Muscle layer of duodenum (tissue), 2 donors: ENCODE results near the gene SPON1.
"Not testable (repeated sequence)": the region's sequence is repeated elsewhere in the genome, so short reads cannot be mapped to it uniquely, and the experiment has no call there.

ENCODE experiments used
- H3K27ac ChIP-seq: one replicate; pipeline ENCODE4 v1.7.0; 2013; ENCODE audit warnings: mild to moderate bottlenecking, low read length
- H3K27me3 ChIP-seq: one replicate; pipeline ENCODE4 v1.7.0; 2013; ENCODE audit warnings: low read depth, mild to moderate bottlenecking, control low read depth, low read length
- H3K36me3 ChIP-seq, 2 donors: one replicate each; pipeline ENCODE4 v1.7.0; 2013; ENCODE audit warnings: low read length in 2 of 2, control low read depth in 1 of 2, mild to moderate bottlenecking in 1 of 2; ENCODE audit not compliant: insufficient read depth in 2 of 2, control insufficient read depth in 1 of 2
- H3K4me1 ChIP-seq, 2 donors: one replicate each; pipeline ENCODE4 v1.7.0; 2013; ENCODE audit warnings: low read length in 2 of 2, mild to moderate bottlenecking in 2 of 2, control low read depth in 1 of 2, moderate library complexity in 1 of 2; ENCODE audit not compliant: insufficient read depth in 2 of 2, control insufficient read depth in 1 of 2
- H3K4me3 ChIP-seq, 2 donors: one replicate each; pipeline ENCODE4 v1.7.0; 2013; ENCODE audit warnings: low read length in 2 of 2, low read depth in 1 of 2, mild to moderate bottlenecking in 1 of 2
- H3K9me3 ChIP-seq, 2 donors: one replicate each; pipeline ENCODE4 v1.7.0; 2013; ENCODE audit warnings: low read length in 2 of 2, control low read depth in 1 of 2, mild to moderate bottlenecking in 1 of 2; ENCODE audit not compliant: control insufficient read depth in 1 of 2
- donor health status: healthy.

Gene SPON1

DNA sequence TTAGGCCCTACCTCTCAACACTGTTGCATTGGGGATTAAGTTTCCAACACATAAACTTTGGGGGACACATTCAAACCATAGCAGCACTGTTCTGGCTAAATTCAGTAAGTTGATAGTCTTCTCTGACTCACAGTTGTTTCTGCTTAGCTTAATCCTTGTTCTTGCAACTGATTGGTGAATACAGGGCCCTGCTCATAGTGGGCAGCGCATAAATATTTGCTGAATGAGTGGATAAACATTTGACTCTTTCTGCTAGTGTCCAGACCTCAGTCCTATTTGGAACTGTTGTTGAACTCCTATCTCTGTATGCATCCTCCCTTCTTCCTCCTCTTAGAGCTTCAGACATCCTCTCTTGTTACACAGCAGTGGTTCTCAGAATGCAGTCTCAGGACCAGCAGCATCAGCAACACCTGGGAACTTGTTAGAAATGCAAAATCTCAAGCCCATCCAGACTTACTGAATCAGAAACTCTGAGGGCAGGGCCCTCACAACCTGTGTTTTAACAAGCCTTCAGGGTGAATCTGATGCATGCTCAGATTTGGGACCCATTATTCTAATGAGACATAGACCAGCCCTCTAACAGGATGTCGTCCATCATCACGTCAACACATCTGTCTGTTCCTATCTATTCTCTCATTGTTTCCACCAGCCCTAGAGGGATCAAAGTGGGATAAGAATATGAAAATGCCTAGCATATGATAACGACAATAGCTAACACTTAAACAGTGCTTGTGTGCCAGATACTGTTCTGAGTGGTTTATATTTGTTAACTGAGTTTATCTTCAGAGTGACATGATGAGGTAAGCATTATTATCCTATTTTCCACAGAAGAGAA is 22.3 kb downstream of the SPON1 start:
- no peaks in the 10 kb centered on the region for H3K27me3 ChIP-seq
- H3K4me3 ChIP-seq = no peak overlapping the region
- peaks cover 13 to 27% of the 10 kb centered on the region in 2 donors for H3K4me1 ChIP-seq
- no peaks in the 10 kb centered on the region for H3K36me3 ChIP-seq
- no peaks in the 10 kb centered on the region for H3K9me3 ChIP-seq
- peak overlapping the region; percentile 80 for H3K27ac ChIP-seq

DNA sequence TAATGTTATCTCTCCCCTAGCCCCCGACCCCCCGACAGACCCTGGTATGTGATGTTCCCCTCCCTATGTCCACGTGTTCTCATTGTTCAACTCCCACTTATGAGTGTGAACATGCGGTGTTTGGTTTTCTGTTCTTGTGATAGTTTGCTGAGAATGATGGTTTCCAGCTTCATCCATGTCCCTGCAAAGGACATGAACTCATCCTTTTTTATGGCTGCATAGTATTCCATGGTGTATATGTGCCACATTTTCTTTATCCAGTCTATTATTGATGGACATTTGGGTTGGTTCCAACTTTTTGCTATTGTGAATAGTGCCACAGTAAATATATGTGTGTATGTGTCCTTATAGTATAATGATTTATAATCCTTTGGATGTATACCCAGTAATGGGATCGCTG is 24.2 kb downstream of the SPON1 start:
- not testable (repeated sequence) for H3K27ac ChIP-seq, H3K9me3 ChIP-seq, H3K4me3 ChIP-seq, H3K27me3 ChIP-seq, H3K36me3 ChIP-seq
- peaks cover 13 to 26% of the 10 kb centered on the region in 2 donors for H3K4me1 ChIP-seq

DNA sequence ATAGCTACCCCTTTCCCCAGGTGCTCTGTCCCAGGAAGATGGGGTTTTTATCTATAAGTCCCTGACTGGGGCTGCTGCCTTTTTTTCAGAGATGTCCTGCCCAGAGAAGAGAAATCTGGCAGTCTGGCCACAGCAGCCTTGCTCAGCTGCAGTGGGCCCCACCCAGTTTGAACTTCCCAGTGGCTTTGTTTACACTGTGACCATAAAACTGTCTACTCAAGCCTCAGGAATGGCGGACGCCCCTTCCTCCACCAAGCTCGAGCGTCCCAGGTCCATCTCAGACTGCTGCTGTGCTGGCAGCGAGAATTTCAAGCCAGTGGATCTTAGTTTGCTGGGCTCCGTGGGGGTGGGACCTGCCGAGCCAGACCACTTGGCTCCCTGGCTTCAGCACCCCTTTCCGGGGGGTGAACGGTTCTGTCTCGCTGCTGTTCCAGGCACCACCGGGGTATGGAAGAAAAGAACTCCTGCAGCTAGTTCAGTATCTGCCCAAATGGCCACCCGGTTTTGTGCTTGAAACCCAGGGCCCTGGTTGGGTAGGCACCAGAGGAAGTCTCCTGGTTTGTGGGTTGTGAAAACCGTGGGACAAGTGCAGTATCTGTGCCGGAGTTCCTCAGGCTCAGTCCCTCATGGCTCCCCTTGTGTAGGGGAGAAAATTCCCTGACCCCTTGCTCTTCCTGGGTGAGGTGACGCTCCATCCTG is 29.8 kb downstream of the SPON1 start:
- H3K27me3 ChIP-seq, H3K27ac ChIP-seq, H3K4me3 ChIP-seq, H3K9me3 ChIP-seq, H3K36me3 ChIP-seq: not testable (repeated sequence)
- H3K4me1 ChIP-seq = peaks cover 0 to 18% of the 10 kb centered on the region in 2 donors

DNA sequence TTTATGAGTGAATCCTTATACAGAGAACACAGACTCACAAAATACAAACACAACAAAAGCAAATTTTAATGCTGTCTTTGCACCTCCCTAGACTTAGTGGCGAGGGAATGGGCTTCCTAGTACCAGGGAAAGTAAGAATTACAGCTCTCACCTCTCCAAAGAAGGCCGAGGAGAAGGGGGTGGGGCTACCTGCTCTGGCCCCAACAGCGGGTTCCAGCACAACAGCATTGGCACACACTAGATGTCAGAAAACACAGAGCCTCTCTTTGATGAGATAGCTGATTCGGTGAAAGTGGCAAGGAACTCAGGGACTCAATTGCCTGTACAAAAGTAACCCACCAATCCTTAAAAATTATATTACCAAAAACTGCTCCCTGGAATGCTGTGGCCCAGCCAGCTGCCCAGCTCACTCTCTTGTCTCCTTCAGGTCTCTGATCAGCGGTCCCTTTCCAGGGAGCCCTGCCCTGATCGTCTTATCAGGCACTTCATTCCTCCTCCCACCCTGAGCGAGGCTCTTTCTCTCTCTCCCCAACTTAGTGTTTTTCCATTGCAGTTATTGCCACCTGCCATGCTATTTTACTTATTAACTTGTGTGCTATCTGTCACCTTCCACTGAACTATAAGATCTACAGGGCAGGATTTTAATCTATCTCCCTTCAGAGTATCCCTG is 30.7 kb downstream of the SPON1 start:
- H3K4me1 ChIP-seq = peaks cover 0 to 18% of the 10 kb centered on the region in 2 donors
- no peaks in the 10 kb centered on the region for H3K9me3 ChIP-seq
- H3K4me3 ChIP-seq = no peak overlapping the region
- H3K27me3 ChIP-seq = no peaks in the 10 kb centered on the region
- no peak overlapping the region for H3K27ac ChIP-seq
- no peaks in the 10 kb centered on the region for H3K36me3 ChIP-seq

DNA sequence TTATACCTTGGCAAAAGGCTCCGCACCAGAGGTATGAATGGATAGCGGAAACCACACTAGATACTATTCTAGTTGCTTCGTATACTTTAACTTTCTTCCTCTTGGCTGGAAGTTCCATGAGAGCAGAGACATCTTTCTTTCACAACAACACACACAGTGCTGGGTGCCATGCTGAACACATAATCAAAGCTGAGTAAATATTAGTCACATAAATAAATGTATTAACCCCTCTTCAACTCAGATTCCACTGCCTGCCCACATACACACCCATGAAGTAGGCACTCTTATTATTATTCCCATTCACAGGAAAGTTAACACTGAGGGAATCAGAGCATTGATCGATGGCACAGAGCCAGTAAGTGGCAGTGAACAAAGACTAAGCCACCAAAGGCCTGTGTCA is 35.4 kb downstream of the SPON1 start:
- peaks cover 0 to 8% of the 10 kb centered on the region in 2 donors for H3K4me1 ChIP-seq
- no peaks in the 10 kb centered on the region for H3K36me3 ChIP-seq
- H3K9me3 ChIP-seq = no peaks in the 10 kb centered on the region
- H3K4me3 ChIP-seq = no peak overlapping the region
- no peak overlapping the region for H3K27ac ChIP-seq
- no peaks in the 10 kb centered on the region for H3K27me3 ChIP-seq

DNA sequence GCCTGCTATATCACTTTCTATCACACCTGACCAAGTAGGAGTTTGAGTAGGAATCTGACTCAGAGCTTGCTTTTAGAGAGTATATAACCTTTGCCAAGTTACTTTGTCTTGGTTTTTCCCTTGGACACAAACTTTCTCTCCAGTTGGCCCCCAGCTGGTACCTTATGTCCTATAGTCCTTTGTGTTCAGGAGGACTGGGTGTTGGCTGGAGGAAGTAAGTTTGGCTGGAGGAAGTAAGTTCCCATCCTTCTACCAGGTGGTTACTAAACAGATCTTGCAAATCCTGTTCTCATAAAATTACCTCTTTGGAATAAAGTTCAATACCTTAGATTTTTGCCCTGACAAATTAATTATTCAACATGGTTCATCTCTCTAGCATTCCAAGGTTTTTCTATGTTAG is 37.2 kb downstream of the SPON1 start:
- H3K36me3 ChIP-seq = no peaks in the 10 kb centered on the region
- no peaks in the 10 kb centered on the region for H3K4me1 ChIP-seq
- no peaks in the 10 kb centered on the region for H3K9me3 ChIP-seq
- H3K27me3 ChIP-seq = no peaks in the 10 kb centered on the region
- H3K27ac ChIP-seq = no peak overlapping the region
- H3K4me3 ChIP-seq = no peak overlapping the region

DNA sequence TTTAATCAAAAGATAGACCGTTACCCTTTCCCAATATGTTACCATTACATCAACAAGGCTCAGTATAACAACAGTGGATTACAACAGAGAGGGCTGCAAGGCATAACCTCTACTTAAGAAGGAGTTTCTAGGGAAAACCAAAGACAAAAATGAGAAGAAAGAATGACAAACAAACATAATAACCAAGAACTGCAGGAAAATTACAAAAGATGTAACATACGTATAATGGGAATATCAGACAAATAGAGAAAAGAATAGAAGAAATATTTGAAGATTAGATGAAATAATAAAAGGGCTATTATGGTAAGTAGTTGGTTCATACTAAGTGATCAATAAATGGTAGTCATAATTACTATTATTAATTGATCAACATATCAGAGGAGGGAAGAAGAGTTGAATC is 39.1 kb downstream of the SPON1 start:
- Histone ChIP-seq H3K9me3 (no peaks in the 10 kb centered on the region), H3K27ac (no peak overlapping the region), H3K4me3 (no peak overlapping the region), H3K27me3 (no peaks in the 10 kb centered on the region), H3K4me1 (no peaks in the 10 kb centered on the region), H3K36me3 (no peaks in the 10 kb centered on the region)

DNA sequence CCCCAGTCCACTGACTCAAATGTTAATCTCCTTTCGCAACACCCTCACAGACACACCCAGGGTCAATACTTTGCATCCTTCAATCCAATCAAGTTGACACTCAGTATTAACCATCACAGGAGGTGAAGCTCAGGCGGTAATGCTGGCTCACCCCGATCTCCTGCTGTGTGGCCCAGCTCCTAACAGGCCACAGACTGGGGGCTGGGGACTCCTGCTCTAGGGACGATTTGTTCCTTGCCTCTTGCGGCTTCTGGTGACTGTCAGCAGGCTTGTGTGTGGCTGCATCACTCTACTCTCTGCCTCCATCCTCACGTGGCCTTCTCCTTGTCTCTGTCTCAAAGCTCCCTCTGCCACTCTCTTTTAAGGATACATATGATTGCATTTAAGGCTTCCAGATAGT is 45.0 kb downstream of the SPON1 start:
- H3K27me3 ChIP-seq = no peaks in the 10 kb centered on the region
- H3K27ac ChIP-seq = no peak overlapping the region
- H3K36me3 ChIP-seq = no peaks in the 10 kb centered on the region
- no peaks in the 10 kb centered on the region for H3K9me3 ChIP-seq
- H3K4me1 ChIP-seq = peaks cover 0 to 9% of the 10 kb centered on the region in 2 donors
- no peak overlapping the region for H3K4me3 ChIP-seq

DNA sequence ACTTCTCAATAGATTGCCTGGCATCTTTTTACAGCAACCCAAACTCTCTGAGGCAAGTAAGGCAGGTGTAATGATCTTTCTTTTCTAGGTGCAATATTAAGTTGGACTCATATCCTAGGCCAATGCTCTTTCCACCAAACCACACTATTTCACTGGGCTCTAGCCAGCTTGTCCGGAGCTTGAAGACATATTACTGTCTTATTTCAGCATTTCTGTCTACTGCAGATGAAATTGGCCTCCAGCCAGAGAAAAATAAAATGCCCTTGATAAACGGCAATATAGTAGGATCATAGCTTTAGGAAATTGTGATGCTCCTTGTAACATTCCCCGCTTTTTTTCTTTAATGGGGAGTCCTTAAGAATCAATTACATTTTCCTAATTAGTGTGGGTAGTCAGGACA is 48.1 kb downstream of the SPON1 start:
- Histone ChIP-seq H3K27me3 (no peaks in the 10 kb centered on the region), H3K36me3 (no peaks in the 10 kb centered on the region), H3K9me3 (no peaks in the 10 kb centered on the region), H3K4me3 (no peak overlapping the region), H3K27ac (no peak overlapping the region), H3K4me1 (peaks cover 7 to 11% of the 10 kb centered on the region in 2 donors)

DNA sequence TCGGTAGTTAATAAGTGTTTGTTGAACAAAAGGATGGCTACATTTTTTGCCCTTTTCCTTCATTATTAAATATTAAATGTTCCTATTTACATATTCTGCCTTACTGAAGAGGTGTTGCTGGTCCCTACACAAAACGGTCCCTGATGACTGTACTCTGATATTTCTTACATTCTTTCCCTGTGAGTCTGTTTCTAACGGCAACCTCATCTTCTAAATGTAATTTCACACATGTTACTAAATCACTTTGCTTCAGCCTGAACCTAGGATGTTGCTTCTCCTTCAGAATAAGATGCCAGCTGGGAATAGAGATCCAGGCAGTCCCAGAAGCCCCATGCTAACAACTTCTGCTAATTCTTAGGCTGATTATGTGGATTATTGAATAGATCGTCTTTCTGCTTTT is 50.3 kb downstream of the SPON1 start:
- H3K36me3 ChIP-seq = no peaks in the 10 kb centered on the region
- no peaks in the 10 kb centered on the region for H3K27me3 ChIP-seq
- H3K27ac ChIP-seq = no peak overlapping the region
- no peak overlapping the region for H3K4me3 ChIP-seq
- H3K4me1 ChIP-seq = peaks cover 7 to 15% of the 10 kb centered on the region in 2 donors
- H3K9me3 ChIP-seq = no peaks in the 10 kb centered on the region

DNA sequence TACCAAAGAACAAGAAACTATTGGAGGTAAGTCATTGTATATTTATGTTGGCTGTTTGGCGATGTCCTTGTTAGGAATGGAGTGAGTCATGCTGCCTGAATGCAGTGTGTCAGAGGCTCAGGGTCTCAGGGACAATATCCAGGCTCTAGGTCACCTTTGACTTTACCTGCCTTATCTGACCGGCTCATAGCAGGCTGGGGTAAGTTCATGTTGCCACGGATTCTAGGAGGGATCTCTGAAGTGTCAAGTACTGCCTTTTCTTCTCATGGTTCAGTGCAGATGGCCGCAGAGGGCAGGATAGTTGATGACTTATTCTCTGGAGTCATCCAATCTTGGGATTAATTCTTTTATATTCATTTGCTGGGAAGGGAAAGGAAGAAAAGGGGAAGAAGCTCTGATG is 53.2 kb downstream of the SPON1 start:
- Histone ChIP-seq H3K4me1 (peaks cover 7 to 8% of the 10 kb centered on the region in 2 donors), H3K27ac (no peak overlapping the region), H3K27me3 (no peaks in the 10 kb centered on the region), H3K9me3 (no peaks in the 10 kb centered on the region), H3K4me3 (no peak overlapping the region), H3K36me3 (no peaks in the 10 kb centered on the region)
